IMR-90 (cell line): Measurements from ENCODE around the gene ADGRD1. TPM values are rescaled to one million over a fixed set of nuclear protein-coding genes. Genes with fewer than 3 reads are reported as not detected.

ENCODE experiments used
- ATAC-seq: fragments of 200-7000 bp; cut with Tn5 transposase; 2 replicates; pipeline ENCODE4 v1.9.1; 2020; ENCODE audit warnings: low read depth, mild to moderate bottlenecking, moderate library complexity
- BruUV-seq: library from RNA; stranded (reverse); fragments of 400-500 nt; replicated peaks from 2 replicates; lab custom pipeline; 2021; lab: Mats Ljungman, UMichigan
- CTCF ChIA-PET: fragments of 300-600 bp; formaldehyde crosslinking; extraction: SDS; loops from one replicate; lab custom pipeline; 2021; ENCODE audit warnings: antibody characterized with exemption; lab: Yijun Ruan, JAX
- POLR2A ChIA-PET: fragments of 300-600 bp; sonication (Branson Sonifier 250); formaldehyde crosslinking; loops from one replicate; lab custom pipeline; 2022; ENCODE audit warnings: antibody characterized with exemption; ENCODE audit not compliant: unreplicated experiment; lab: Charles Lee
- DNase-seq: peaks from one replicate; pipeline ENCODE4 v3.0.0; 2013
- H2AFZ ChIP-seq: replicated peaks from 2 replicates; pipeline ENCODE3; 2013; ENCODE audit warnings: low read length, mild to moderate bottlenecking; ENCODE audit not compliant: poor library complexity
- H2AK5ac ChIP-seq: 2 replicates; pipeline ENCODE4 v1.6.1; 2013; ENCODE audit warnings: low read depth, low read length, inconsistent platforms
- H2AK9ac ChIP-seq: replicated peaks from 2 replicates; pipeline ENCODE3; 2013; ENCODE audit warnings: mild to moderate bottlenecking, low read depth, low read length, moderate library complexity; ENCODE audit not compliant: poor library complexity
- H2BK120ac ChIP-seq: 2 replicates; pipeline ENCODE4 v1.6.1; 2013; ENCODE audit warnings: low read depth, low read length, inconsistent platforms
- H2BK15ac ChIP-seq: 3 replicates; pipeline ENCODE4 v1.6.1; 2013; ENCODE audit warnings: low read depth, low read length, inconsistent platforms
- H2BK20ac ChIP-seq: 2 replicates; pipeline ENCODE4 v1.6.1; 2013; ENCODE audit warnings: low read depth, mild to moderate bottlenecking, inconsistent platforms, low read length, moderate library complexity
- H2BK5ac ChIP-seq: 2 replicates; pipeline ENCODE4 v1.6.1; 2013; ENCODE audit warnings: mild to moderate bottlenecking, low read depth, low read length, inconsistent platforms; ENCODE audit not compliant: poor library complexity, severe bottlenecking
- H3K14ac ChIP-seq: replicated peaks from 2 replicates; pipeline ENCODE4 v1.6.1; 2013; ENCODE audit warnings: low read depth, low read length, inconsistent platforms
- H3K18ac ChIP-seq: 2 replicates; pipeline ENCODE4 v1.6.1; 2013; ENCODE audit warnings: low read depth, low read length, control low read depth
- H3K23ac ChIP-seq: 2 replicates; pipeline ENCODE4 v1.6.1; 2013; ENCODE audit warnings: low read depth, low read length, inconsistent platforms
- H3K27ac ChIP-seq: 2 replicates; pipeline ENCODE4 v1.5.1; 2013; ENCODE audit warnings: mild to moderate bottlenecking, control low read depth, low read length; ENCODE audit not compliant: insufficient read depth
- H3K27me3 ChIP-seq: 2 replicates; pipeline ENCODE4 v1.6.1; 2013; ENCODE audit warnings: low read length; ENCODE audit not compliant: control insufficient read depth, insufficient read depth
- H3K36me3 ChIP-seq: 2 replicates; pipeline ENCODE4 v1.6.1; 2013; ENCODE audit warnings: low read length, mixed read lengths; ENCODE audit not compliant: control insufficient read depth, insufficient read depth
- H3K4ac ChIP-seq: 2 replicates; pipeline ENCODE4 v1.6.1; 2013; ENCODE audit warnings: low read depth, low read length, inconsistent platforms
- H3K4me1 ChIP-seq: 2 replicates; pipeline ENCODE4 v1.6.1; 2013; ENCODE audit warnings: low read length, mixed read lengths; ENCODE audit not compliant: control insufficient read depth, insufficient read depth
- H3K4me2 ChIP-seq: 2 replicates; pipeline ENCODE4 v1.6.1; 2013; ENCODE audit warnings: low read depth, mild to moderate bottlenecking, control low read depth, low read length, moderate library complexity
- H3K4me3 ChIP-seq: 2 replicates; pipeline ENCODE4 v1.5.1; 2013; ENCODE audit warnings: low read depth, mild to moderate bottlenecking, control low read depth, low read length, moderate library complexity; ENCODE audit not compliant: insufficient read depth
- H3K56ac ChIP-seq: 2 replicates; pipeline ENCODE4 v1.6.1; 2013; ENCODE audit warnings: low read length, inconsistent platforms; ENCODE audit not compliant: insufficient read depth; ENCODE audit errors: extremely low read depth
- H3K79me1 ChIP-seq, 2 experiments: 2 replicates each; pipeline ENCODE4 v1.6.1; 2013; ENCODE audit warnings: low read length in 2 of 2, inconsistent platforms in 1 of 2, low read depth in 1 of 2
- H3K9ac ChIP-seq: 2 replicates; pipeline ENCODE4 v1.6.1; 2013; ENCODE audit warnings: low read depth, low read length, control low read depth
- H3K9me1 ChIP-seq: 2 replicates; pipeline ENCODE4 v1.6.1; 2013; ENCODE audit warnings: low read length, inconsistent platforms; ENCODE audit not compliant: insufficient read depth
- H3K9me3 ChIP-seq: 2 replicates; pipeline ENCODE4 v1.6.1; 2013; ENCODE audit warnings: low read length; ENCODE audit not compliant: control insufficient read depth, insufficient read depth
- H4K20me1 ChIP-seq: 2 replicates; pipeline ENCODE4 v1.6.1; 2013; ENCODE audit warnings: low read length, inconsistent platforms; ENCODE audit not compliant: insufficient read depth
- H4K5ac ChIP-seq: 2 replicates; pipeline ENCODE4 v1.6.1; 2013; ENCODE audit warnings: mild to moderate bottlenecking, low read depth, low read length, control low read depth
- H4K8ac ChIP-seq, 2 experiments: 2 replicates each; pipeline ENCODE4 v1.6.1; 2013; ENCODE audit warnings: low read depth in 2 of 2, low read length in 2 of 2, control low read depth in 1 of 2, inconsistent platforms in 1 of 2
- H4K91ac ChIP-seq: 2 replicates; pipeline ENCODE4 v1.6.1; 2013; ENCODE audit warnings: low read depth, low read length, inconsistent platforms; ENCODE audit not compliant: insufficient read depth
- BHLHE40 ChIP-seq: fragments of 150-350 bp; IDR thresholded peaks from 2 replicates; pipeline ENCODE4 v1.6.1; 2016; ENCODE audit warnings: mild to moderate bottlenecking, low read depth, low read length
- CEBPB ChIP-seq: IDR thresholded peaks from 2 replicates; pipeline ENCODE4 v1.6.1; 2012; ENCODE audit warnings: low read depth, low read length, improper control_type of control experiment
- CHD1 ChIP-seq: IDR thresholded peaks from 2 replicates; pipeline ENCODE4 v1.6.1; 2012; ENCODE audit warnings: low read depth, low read length, improper control_type of control experiment
- CTCF ChIP-seq: conservative IDR thresholded peaks from 2 replicates; pipeline ENCODE4 v1.5.1; 2012; ENCODE audit warnings: mild to moderate bottlenecking, low read depth, low read length, improper control_type of control experiment
- ELK1 ChIP-seq: fragments of 150-350 bp; IDR thresholded peaks from 2 replicates; pipeline ENCODE4 v1.6.1; 2016; ENCODE audit warnings: low read depth, mild to moderate bottlenecking, low read length, moderate library complexity, borderline replicate concordance
- FOS ChIP-seq: fragments of 150-350 bp; IDR thresholded peaks from 2 replicates; pipeline ENCODE4 v1.6.1; 2016; ENCODE audit warnings: low read depth, low read length
- MAFK ChIP-seq: IDR thresholded peaks from 2 replicates; pipeline ENCODE4 v1.6.1; 2012; ENCODE audit warnings: low read depth, low read length, improper control_type of control experiment
- MAZ ChIP-seq: IDR thresholded peaks from 2 replicates; pipeline ENCODE4 v1.6.1; 2012; ENCODE audit warnings: low read depth, mild to moderate bottlenecking, low read length, improper control_type of control experiment, moderate library complexity, borderline replicate concordance
- MXI1 ChIP-seq: IDR thresholded peaks from 2 replicates; pipeline ENCODE4 v1.6.1; 2012; ENCODE audit warnings: low read depth, mild to moderate bottlenecking, low read length, moderate library complexity, borderline replicate concordance
- NFE2L2 ChIP-seq: fragments of 150-350 bp; IDR thresholded peaks from 2 replicates; pipeline ENCODE4 v1.6.1; 2016; ENCODE audit warnings: low read depth, mild to moderate bottlenecking, low read length
- POLR2A ChIP-seq: IDR thresholded peaks from 2 replicates; pipeline ENCODE4 v1.6.1; 2012; ENCODE audit warnings: mild to moderate bottlenecking, low read depth, low read length
- RCOR1 ChIP-seq: IDR thresholded peaks from 2 replicates; pipeline ENCODE4 v1.6.1; 2012; ENCODE audit warnings: mild to moderate bottlenecking, low read length, improper control_type of control experiment; ENCODE audit not compliant: insufficient replicate concordance
- RFX5 ChIP-seq: IDR thresholded peaks from 2 replicates; pipeline ENCODE4 v1.8.0; 2012; ENCODE audit warnings: low read depth, mild to moderate bottlenecking, low read length, moderate library complexity
- SMC3 ChIP-seq: fragments of 150-350 bp; IDR thresholded peaks from 2 replicates; pipeline ENCODE4 v1.6.1; 2016; ENCODE audit warnings: low read depth, mild to moderate bottlenecking, antibody characterized with exemption, low read length, moderate library complexity
- USF2 ChIP-seq: fragments of 150-350 bp; IDR thresholded peaks from 2 replicates; pipeline ENCODE4 v1.6.1; 2017; ENCODE audit warnings: mild to moderate bottlenecking, antibody characterized with exemption, low read length, low read depth
- WGBS, 2 experiments: methylation state at CpG; one replicate each; pipeline versions ENCODE4 v1.1.5 to v1.1.7; 2013; ENCODE audit warnings: missing lambda C conversion rate in 2 of 2; ENCODE audit not compliant: insufficient read length in 1 of 2; ENCODE audit errors: extremely low coverage in 2 of 2; 5-methylcytosine and 5-hydroxymethylcytosine counted together
- dilution Hi-C: fragments of 300-500 bp; cut with HindIII; formaldehyde crosslinking; loops from one replicate; pipeline ENCODE4 v1.14.3; 2018; ENCODE audit warnings: low sequenced_read_pairs; ENCODE audit not compliant: unreplicated experiment
- in situ Hi-C: fragments of 300-500 bp; cut with MboI; formaldehyde crosslinking; loops from 3 replicates; pipeline ENCODE4 v1.14.3; 2019; ENCODE audit warnings: low sequenced_read_pairs, inconsistent platforms, mixed read lengths
- intact Hi-C: fragments of 100-400 bp; cut with micrococcal nuclease; formaldehyde crosslinking; loops from 2 replicates; pipeline ENCODE4 v1.10.0; 2022
- polyA plus RNA-seq, 3 experiments: library from polyadenylated mRNA; depleted of rRNA; stranded (reverse); fragments of >200 nt; gene quantifications; 2 replicates each; pipeline ENCODE4 v1.2.3, GENCODE V29; 2012; ENCODE audit warnings: low replicate concordance in 1 of 3
- total RNA-seq: library from RNA; depleted of rRNA; stranded (reverse); fragments of >200 nt; gene quantifications from 2 replicates; pipeline ENCODE4 v1.2.3, GENCODE V29; 2012

The ADGRD1 gene
- total and polyA plus RNA-seq, 2 of the 4 experiments (the other 2 are of a cell fraction), result not detected

- ChIA-PET POLR2A (no interaction called here), CTCF (no interaction called here)
- ATAC-seq, result no peak
- Histone ChIP-seq H3K14ac (no peak overlapping the region), H4K91ac (no peak overlapping the region), H3K79me1 (no peaks in the 10 kb centered on the region), H2BK120ac (no peak overlapping the region), H3K27me3 (no peaks in the 10 kb centered on the region), H2BK5ac (no peak overlapping the region), H3K9ac (no peak overlapping the region), H3K9me1 (no peaks in the 10 kb centered on the region), H4K5ac (no peak overlapping the region), H3K18ac (no peak overlapping the region), H3K4me2 (no peak overlapping the region), H3K56ac (no peak overlapping the region), H3K27ac (no peak overlapping the region), H4K20me1 (no peaks in the 10 kb centered on the region), H4K8ac (no peak overlapping the region), H3K4ac (no peak overlapping the region), H2AK5ac (no peak overlapping the region), H2AK9ac (no peak overlapping the region), H3K9me3 (peaks cover 20% of the 10 kb centered on the region), H3K36me3 (no peaks in the 10 kb centered on the region), H3K4me1 (no peaks in the 10 kb centered on the region), H2AFZ (no peak overlapping the region), H2BK20ac (no peak overlapping the region), H2BK15ac (no peak overlapping the region), H3K23ac (no peak overlapping the region), H3K4me3 (no peak overlapping the region)
- no TSS peak for BruUV-seq
- 92% methylated on average over 4 of the region's 14 CpGs; no CpG with 5 or more reads in 1 of the 2 experiments for WGBS, 2 experiments
- intact Hi-C loops (no loop called here), dilution Hi-C loops (no loop called here), in situ Hi-C loops (no loop called here)
- no peak for DNase-seq
- TF ChIP-seq MXI1 (no peak), SMC3 (no peak), RFX5 (no peak), NFE2L2 (no peak), CHD1 (no peak), POLR2A (no peak), FOS (no peak), ELK1 (no peak), CEBPB (no peak), MAZ (no peak), RCOR1 (no peak), BHLHE40 (no peak), CTCF (no peak), USF2 (no peak), MAFK (no peak)
These were observed 3.0 kb downstream of the ADGRD1 start for GRCh38 chr12:130956456-130957303.
